ENCODE data around the gene PRDM11. TPM values are rescaled to one million over a fixed set of nuclear protein-coding genes. Genes with fewer than 3 reads are reported as not detected.

PRDM11 gene
- total and polyA plus RNA-seq, 9 donors = 17.3 to 27.1 (median 21.6) TPM

- H3K27ac ChIP-seq (ENCODE audit: low read length) = no peak overlapping the region
- no peaks in the 10 kb centered on the region for H3K9me3 ChIP-seq (replicated peaks; ENCODE audit: control insufficient read depth, low read depth, low read length)
- peaks cover 5% of the 10 kb centered on the region for H3K27me3 ChIP-seq (ENCODE audit: control insufficient read depth, insufficient read depth, low read length)
- H3K4me1 ChIP-seq (ENCODE audit: control insufficient read depth, insufficient read depth, low read length) = no peaks in the 10 kb centered on the region
- no peaks in the 10 kb centered on the region for H3K36me3 ChIP-seq (ENCODE audit: control insufficient read depth, insufficient read depth, low read length)
- DNase-seq = no peak
- no peak overlapping the region for H3K4me3 ChIP-seq (ENCODE audit: low read length)
These were observed 123.2 kb downstream of the PRDM11 start for GRCh38 chr11:45269678-45270077.

GRCh38 chr11:45270946-45271716 lies 124.7 kb downstream of the PRDM11 start:
- Histone ChIP-seq H3K4me3 (ENCODE audit: low read length) (no peak overlapping the region), H3K27ac (ENCODE audit: low read length) (no peak overlapping the region), H3K36me3 (ENCODE audit: control insufficient read depth, insufficient read depth, low read length) (no peaks in the 10 kb centered on the region), H3K27me3 (ENCODE audit: control insufficient read depth, insufficient read depth, low read length) (peaks cover 5% of the 10 kb centered on the region), H3K9me3 (replicated peaks; ENCODE audit: control insufficient read depth, low read depth, low read length) (no peaks in the 10 kb centered on the region), H3K4me1 (ENCODE audit: control insufficient read depth, insufficient read depth, low read length) (no peaks in the 10 kb centered on the region)
- 71% methylated on average over 3 of the region's 4 CpGs for WGBS (ENCODE audit: insufficient coverage)
- no peak for DNase-seq

GRCh38 chr11:45272701-45273100 lies 126.3 kb downstream of the PRDM11 start:
- Histone ChIP-seq H3K27me3 (ENCODE audit: control insufficient read depth, insufficient read depth, low read length) (peaks cover 5% of the 10 kb centered on the region), H3K27ac (ENCODE audit: low read length) (no peak overlapping the region), H3K9me3 (replicated peaks; ENCODE audit: control insufficient read depth, low read depth, low read length) (no peaks in the 10 kb centered on the region), H3K4me1 (ENCODE audit: control insufficient read depth, insufficient read depth, low read length) (no peaks in the 10 kb centered on the region), H3K36me3 (ENCODE audit: control insufficient read depth, insufficient read depth, low read length) (no peaks in the 10 kb centered on the region), H3K4me3 (ENCODE audit: low read length) (no peak overlapping the region)
- 50% methylated on average over 1 of the region's 2 CpGs for WGBS (ENCODE audit: insufficient coverage)
- no peak for DNase-seq

GRCh38 chr11:45273509-45273908 lies 127.1 kb downstream of the PRDM11 start:
- DNase-seq = no peak
- H3K9me3 ChIP-seq (replicated peaks; ENCODE audit: control insufficient read depth, low read depth, low read length) = no peaks in the 10 kb centered on the region
- peaks cover 2% of the 10 kb centered on the region for H3K27me3 ChIP-seq (ENCODE audit: control insufficient read depth, insufficient read depth, low read length)
- no peaks in the 10 kb centered on the region for H3K36me3 ChIP-seq (ENCODE audit: control insufficient read depth, insufficient read depth, low read length)
- no CpG with 5 or more reads among the region's 6 CpGs for WGBS (ENCODE audit: insufficient coverage)
- H3K27ac ChIP-seq (ENCODE audit: low read length) = no peak overlapping the region
- no peaks in the 10 kb centered on the region for H3K4me1 ChIP-seq (ENCODE audit: control insufficient read depth, insufficient read depth, low read length)
- no peak overlapping the region for H3K4me3 ChIP-seq (ENCODE audit: low read length)

DNA sequence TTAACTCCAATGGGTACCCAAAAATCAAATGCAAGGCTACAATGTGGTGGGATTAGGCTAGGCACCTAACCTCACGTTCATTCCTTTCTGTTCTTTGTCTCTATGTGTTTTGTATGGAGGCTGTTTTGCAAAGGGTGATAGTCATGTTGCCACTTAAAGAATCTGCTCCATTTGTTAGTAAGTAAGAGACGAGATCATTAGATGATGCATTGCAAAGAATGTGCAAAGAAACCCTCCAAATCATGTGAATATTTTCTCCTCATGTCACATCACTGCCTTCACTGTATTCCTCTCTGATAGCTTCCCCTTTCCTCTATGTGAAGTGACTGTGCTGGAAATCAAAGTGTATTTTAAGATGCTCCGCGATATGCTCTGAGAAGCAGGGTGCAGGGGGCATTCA lies 127.8 kb downstream of the PRDM11 start:
- Histone ChIP-seq H3K9me3 (replicated peaks; ENCODE audit: control insufficient read depth, low read depth, low read length) (no peaks in the 10 kb centered on the region), H3K4me1 (ENCODE audit: control insufficient read depth, insufficient read depth, low read length) (no peaks in the 10 kb centered on the region), H3K27me3 (ENCODE audit: control insufficient read depth, insufficient read depth, low read length) (no peaks in the 10 kb centered on the region), H3K27ac (ENCODE audit: low read length) (no peak overlapping the region), H3K36me3 (ENCODE audit: control insufficient read depth, insufficient read depth, low read length) (no peaks in the 10 kb centered on the region), H3K4me3 (ENCODE audit: low read length) (no peak overlapping the region)
- WGBS (ENCODE audit: insufficient coverage) = no CpG with 5 or more reads among the region's 4 CpGs
- DNase-seq = no peak

DNA sequence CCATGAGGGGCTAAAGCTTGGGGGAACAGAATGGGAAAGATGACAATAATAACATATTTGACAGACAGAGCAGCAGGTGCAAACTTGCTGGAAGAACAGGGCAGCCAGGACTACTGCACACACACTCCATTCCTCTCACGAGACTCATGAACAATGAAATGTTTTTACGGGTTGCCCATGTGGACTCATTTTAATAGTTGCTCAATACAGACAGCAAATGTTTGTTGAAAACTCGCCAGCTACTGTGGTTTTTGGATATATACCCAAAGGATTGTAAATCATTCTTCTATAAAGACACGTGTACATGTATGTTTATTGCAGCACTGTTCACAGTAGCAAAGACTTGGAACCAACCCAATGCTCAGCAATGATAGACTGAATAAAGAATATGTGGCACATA lies 129.4 kb downstream of the PRDM11 start:
- Histone ChIP-seq H3K9me3 (replicated peaks; ENCODE audit: control insufficient read depth, low read depth, low read length) (no peaks in the 10 kb centered on the region), H3K27ac (ENCODE audit: low read length) (no peak overlapping the region), H3K36me3 (ENCODE audit: control insufficient read depth, insufficient read depth, low read length) (no peaks in the 10 kb centered on the region), H3K4me1 (ENCODE audit: control insufficient read depth, insufficient read depth, low read length) (no peaks in the 10 kb centered on the region), H3K27me3 (ENCODE audit: control insufficient read depth, insufficient read depth, low read length) (no peaks in the 10 kb centered on the region), H3K4me3 (ENCODE audit: low read length) (no peak overlapping the region)
- no peak for DNase-seq
- 67% methylated on average over 1 of the region's 4 CpGs for WGBS (ENCODE audit: insufficient coverage)

DNA sequence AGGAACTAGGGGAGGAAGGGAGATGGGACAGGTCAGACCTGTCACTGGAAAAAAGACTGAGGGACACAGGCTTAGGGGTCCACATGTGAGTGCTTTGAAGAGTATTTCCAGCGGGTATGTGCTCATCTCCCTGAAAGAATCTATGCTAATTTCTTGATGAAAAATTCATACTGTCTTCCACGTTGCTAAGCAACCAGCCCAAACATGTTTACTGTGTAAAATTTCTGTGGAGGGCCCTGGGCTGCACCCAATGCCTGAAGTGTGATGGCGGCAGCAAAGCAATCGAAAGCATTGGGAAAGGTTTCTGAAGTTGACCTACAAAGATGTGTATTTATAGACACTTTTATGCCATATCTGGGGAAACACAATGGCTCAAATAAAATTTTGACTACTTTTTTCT lies 132.3 kb downstream of the PRDM11 start:
- no peaks in the 10 kb centered on the region for H3K4me1 ChIP-seq (ENCODE audit: control insufficient read depth, insufficient read depth, low read length)
- H3K27ac ChIP-seq (ENCODE audit: low read length) = no peak overlapping the region
- peak; percentile 31 for DNase-seq
- no peaks in the 10 kb centered on the region for H3K36me3 ChIP-seq (ENCODE audit: control insufficient read depth, insufficient read depth, low read length)
- WGBS (ENCODE audit: insufficient coverage) = 72% methylated on average over 2 of the region's 4 CpGs
- H3K4me3 ChIP-seq (ENCODE audit: low read length) = no peak overlapping the region
- no peaks in the 10 kb centered on the region for H3K9me3 ChIP-seq (replicated peaks; ENCODE audit: control insufficient read depth, low read depth, low read length)
- H3K27me3 ChIP-seq (ENCODE audit: control insufficient read depth, insufficient read depth, low read length) = no peaks in the 10 kb centered on the region

DNA sequence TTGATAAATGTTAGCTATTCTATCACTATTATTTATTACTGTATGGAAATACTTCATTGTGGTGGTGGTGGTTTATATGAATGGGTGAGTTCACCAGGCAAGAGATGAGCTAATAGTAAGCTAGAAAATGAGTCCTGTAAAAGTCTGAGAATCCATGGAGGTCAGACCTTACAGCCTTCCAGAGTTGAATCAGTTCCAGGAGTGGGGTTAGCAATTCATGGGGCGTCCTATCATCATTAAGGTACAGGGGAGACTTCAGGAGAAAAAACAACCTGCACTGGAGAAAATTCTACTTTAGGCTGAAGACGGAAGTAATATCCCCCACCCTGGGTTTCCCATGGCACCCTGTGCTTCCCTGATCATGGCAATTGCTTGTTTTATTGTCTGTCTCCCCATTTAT lies 133.2 kb downstream of the PRDM11 start:
- no peaks in the 10 kb centered on the region for H3K4me1 ChIP-seq (ENCODE audit: control insufficient read depth, insufficient read depth, low read length)
- H3K36me3 ChIP-seq (ENCODE audit: control insufficient read depth, insufficient read depth, low read length) = no peaks in the 10 kb centered on the region
- H3K9me3 ChIP-seq (replicated peaks; ENCODE audit: control insufficient read depth, low read depth, low read length) = no peaks in the 10 kb centered on the region
- no peak for DNase-seq
- WGBS (ENCODE audit: insufficient coverage) = 75% methylated on average over 1 of the region's 2 CpGs
- H3K4me3 ChIP-seq (ENCODE audit: low read length) = no peak overlapping the region
- peaks cover 3% of the 10 kb centered on the region for H3K27me3 ChIP-seq (ENCODE audit: control insufficient read depth, insufficient read depth, low read length)
- H3K27ac ChIP-seq (ENCODE audit: low read length) = no peak overlapping the region

GRCh38 chr11:45280449-45280848 lies 134.0 kb downstream of the PRDM11 start:
- Histone ChIP-seq H3K4me1 (ENCODE audit: control insufficient read depth, insufficient read depth, low read length) (peaks cover 4% of the 10 kb centered on the region), H3K9me3 (replicated peaks; ENCODE audit: control insufficient read depth, low read depth, low read length) (no peaks in the 10 kb centered on the region), H3K36me3 (ENCODE audit: control insufficient read depth, insufficient read depth, low read length) (no peaks in the 10 kb centered on the region), H3K4me3 (ENCODE audit: low read length) (no peak overlapping the region), H3K27me3 (ENCODE audit: control insufficient read depth, insufficient read depth, low read length) (peaks cover 11% of the 10 kb centered on the region), H3K27ac (ENCODE audit: low read length) (no peak overlapping the region)
- DNase-seq = no peak
- WGBS (ENCODE audit: insufficient coverage) = 44% methylated on average over 2 of the region's 3 CpGs

DNA sequence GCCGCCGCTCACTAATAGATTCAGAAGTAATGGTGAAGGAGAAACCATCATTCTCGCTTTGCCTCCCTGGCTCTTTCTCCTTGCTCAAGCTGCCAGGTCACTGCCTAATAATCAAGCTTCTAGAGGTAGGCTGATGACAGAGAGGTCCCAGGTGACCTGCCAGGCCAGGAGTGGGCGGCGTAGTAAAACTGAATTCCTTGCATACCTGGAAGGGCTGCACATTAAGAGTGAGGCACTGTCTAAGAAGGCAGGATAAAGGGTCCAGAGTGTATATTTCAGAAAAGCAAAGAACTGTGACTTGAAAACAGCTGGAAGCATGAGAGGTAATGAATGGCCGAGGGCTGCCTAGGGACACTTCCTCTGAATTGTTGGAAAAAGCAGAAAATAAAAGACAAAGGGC lies 135.6 kb downstream of the PRDM11 start:
- Histone ChIP-seq H3K27ac (ENCODE audit: low read length) (no peak overlapping the region), H3K27me3 (ENCODE audit: control insufficient read depth, insufficient read depth, low read length) (peaks cover 26% of the 10 kb centered on the region), H3K36me3 (ENCODE audit: control insufficient read depth, insufficient read depth, low read length) (no peaks in the 10 kb centered on the region), H3K9me3 (replicated peaks; ENCODE audit: control insufficient read depth, low read depth, low read length) (no peaks in the 10 kb centered on the region), H3K4me3 (ENCODE audit: low read length) (no peak overlapping the region), H3K4me1 (ENCODE audit: control insufficient read depth, insufficient read depth, low read length) (peaks cover 11% of the 10 kb centered on the region)
- WGBS (ENCODE audit: insufficient coverage) = 48% methylated on average over 5 of the region's 6 CpGs
- no peak for DNase-seq
